GM15510 (cell line): ENCODE measurements around the gene ATG4C.

Experiments used
- POLR2A ChIP-seq: IDR thresholded peaks from 3 replicates; pipeline ENCODE4 v1.6.1; 2011; ENCODE audit warnings: borderline replicate concordance; ENCODE audit not compliant: insufficient read length; ENCODE audit errors: extremely low read depth

ATG4C gene

GRCh38 chr1:62784509-62785365 lies 805 bp downstream of the ATG4C start:
- no peak for TF ChIP-seq POLR2A

- no peak for TF ChIP-seq POLR2A
These were observed 6.8 kb downstream of the ATG4C start for GRCh38 chr1:62790716-62791115.

- no peak for TF ChIP-seq POLR2A
These were observed 10.1 kb downstream of the ATG4C start for GRCh38 chr1:62794053-62794452.

- TF ChIP-seq POLR2A: no peak
These were observed 12.3 kb downstream of the ATG4C start for GRCh38 chr1:62796221-62796620.

- no peak for TF ChIP-seq POLR2A
These were observed 15.8 kb downstream of the ATG4C start for GRCh38 chr1:62799688-62800087.

GRCh38 chr1:62800281-62800680 lies 16.3 kb downstream of the ATG4C start:
- no peak for TF ChIP-seq POLR2A

- no peak for TF ChIP-seq POLR2A
These were observed 16.9 kb downstream of the ATG4C start for GRCh38 chr1:62800825-62801306.

- no peak for TF ChIP-seq POLR2A
These were observed 25.9 kb downstream of the ATG4C start for GRCh38 chr1:62809788-62810187.

GRCh38 chr1:62810420-62811274 lies 26.7 kb downstream of the ATG4C start:
- no peak for TF ChIP-seq POLR2A

- no peak for TF ChIP-seq POLR2A
These were observed 39.6 kb downstream of the ATG4C start for GRCh38 chr1:62823556-62823955.

- no peak for TF ChIP-seq POLR2A
These were observed 43.0 kb downstream of the ATG4C start for GRCh38 chr1:62826901-62827300.

GRCh38 chr1:62832276-62832675 lies 48.3 kb downstream of the ATG4C start:
- TF ChIP-seq POLR2A: no peak

- TF ChIP-seq POLR2A: no peak
These were observed 49.6 kb downstream of the ATG4C start for GRCh38 chr1:62833529-62833928.

- no peak for TF ChIP-seq POLR2A
These were observed 50.5 kb downstream of the ATG4C start for GRCh38 chr1:62834400-62834961.
